Neural progenitor cell (in vitro differentiated cells): ENCODE measurements around the gene TMSB4X.

Experiments used
- CTCF ChIP-seq: fragments of 200-600 bp; sonication (generic); IDR thresholded peaks from 2 replicates; pipeline ENCODE4 v1.5.1; 2017; ENCODE audit warnings: antibody characterized with exemption, mild to moderate bottlenecking
- EZH2 ChIP-seq: fragments of 200-600 bp; sonication (generic); IDR thresholded peaks from 2 replicates; pipeline ENCODE4 v1.6.1; 2017; ENCODE audit warnings: antibody characterized with exemption, mild to moderate bottlenecking, moderate library complexity

DNA sequence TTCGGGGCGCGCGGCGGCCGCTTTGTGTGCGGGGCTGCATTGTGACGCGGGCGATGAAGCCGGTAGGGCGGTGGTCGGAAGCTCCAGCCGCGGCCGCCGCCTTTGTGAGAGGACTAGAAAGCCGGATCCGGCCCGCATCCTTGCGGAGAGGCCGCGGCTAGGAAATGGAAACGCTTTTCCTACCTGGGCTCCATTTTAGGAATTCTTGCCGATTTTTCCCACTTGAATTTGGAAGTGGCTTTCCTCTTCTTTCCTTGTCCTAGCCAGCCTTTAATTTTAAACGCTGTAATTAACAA lies 708 bp downstream of the TMSB4X start:
- TF ChIP-seq CTCF = no peak
- no peak for TF ChIP-seq EZH2
